Esophagus muscularis mucosa (tissue), 4 donors: ENCODE results near the gene GATAD2B. TPM values are rescaled to one million over a fixed set of nuclear protein-coding genes. Genes with fewer than 3 reads are reported as not detected.

ENCODE experiments used
- DNase-seq: peaks from one replicate; pipeline ENCODE4 v3.0.0-alpha.2; 2017; ENCODE audit errors: extremely low spot score
- H3K27ac ChIP-seq, 4 donors: fragments of 200-600 bp; sonication (generic); replicated peaks in 1 of 4; 1 replicate in 3 of 4; 2 replicates in 1 of 4; pipeline ENCODE4 v1.5.1; 2016 to 2019; ENCODE audit warnings: mild to moderate bottlenecking in 1 of 4
- H3K27me3 ChIP-seq, 4 donors: fragments of 200-600 bp; sonication (generic); one replicate each; pipeline versions ENCODE4 v1.5.1 to v1.6.0; 2016 to 2019
- H3K36me3 ChIP-seq, 4 donors: fragments of 200-600 bp; sonication (generic); one replicate each; pipeline ENCODE4 v1.5.1; 2016 to 2019
- H3K4me1 ChIP-seq, 4 donors: fragments of 200-600 bp; sonication (generic); one replicate each; pipeline ENCODE4 v1.5.1; 2016 to 2019
- H3K4me3 ChIP-seq, 4 donors: fragments of 200-600 bp; sonication (generic); 1 replicate in 2 of 4; 2 replicates in 2 of 4; pipeline ENCODE4 v1.5.1; 2016 to 2019; ENCODE audit warnings: mild to moderate bottlenecking in 4 of 4, moderate library complexity in 1 of 4
- H3K9me3 ChIP-seq, 4 donors: fragments of 200-600 bp; sonication (generic); 1 replicate in 3 of 4; 2 replicates in 1 of 4; pipeline ENCODE4 v1.5.1; 2016 to 2019
- EP300 ChIP-seq: sonication (generic); formaldehyde crosslinking; IDR thresholded peaks from one replicate; pipeline ENCODE4 v1.6.1; 2017; ENCODE audit warnings: antibody characterized with exemption
- POLR2A ChIP-seq: fragments of 450-650 bp; IDR thresholded peaks from one replicate; pipeline ENCODE4 v1.6.1; 2017; ENCODE audit warnings: antibody characterized with exemption, moderate library complexity, mild to moderate bottlenecking, low read depth
- POLR2AphosphoS5 ChIP-seq, 2 donors: sonication (generic); formaldehyde crosslinking; IDR thresholded peaks; one replicate each; pipeline ENCODE4 v1.6.1; 2017; ENCODE audit warnings: antibody characterized with exemption in 2 of 2
- WGBS: methylation state at CpG from one replicate; pipeline ENCODE4 v1.1.5; 2018; 5-methylcytosine and 5-hydroxymethylcytosine counted together
- intact Hi-C: fragments of 100-400 bp; cut with DNase I; formaldehyde crosslinking; loops from one replicate; pipeline ENCODE4 v1.15.1; 2023
- total RNA-seq, 4 donors: library from RNA; depleted of rRNA; stranded (reverse); fragments of >200 nt; gene quantifications; one replicate each; pipeline versions ENCODE4 v1.1.0 to v1.2.1, GENCODE V29; 2016
- TF ChIP-seq, protein P1 (sequence below), 3 experiments: fragments of 200-600 bp in 2 of 3; fragments of 450-650 bp in 1 of 3; sonication (generic) in 2 of 3; IDR thresholded peaks; one replicate each; pipeline ENCODE4 v1.5.1; 2017 to 2019; ENCODE audit warnings: antibody characterized with exemption in 3 of 3, mild to moderate bottlenecking in 2 of 3, moderate library complexity in 1 of 3

The GATAD2B gene
- total RNA-seq, 4 donors from 2014 or later: 21.9 to 30.5 (median 26.4) TPM

DNA sequence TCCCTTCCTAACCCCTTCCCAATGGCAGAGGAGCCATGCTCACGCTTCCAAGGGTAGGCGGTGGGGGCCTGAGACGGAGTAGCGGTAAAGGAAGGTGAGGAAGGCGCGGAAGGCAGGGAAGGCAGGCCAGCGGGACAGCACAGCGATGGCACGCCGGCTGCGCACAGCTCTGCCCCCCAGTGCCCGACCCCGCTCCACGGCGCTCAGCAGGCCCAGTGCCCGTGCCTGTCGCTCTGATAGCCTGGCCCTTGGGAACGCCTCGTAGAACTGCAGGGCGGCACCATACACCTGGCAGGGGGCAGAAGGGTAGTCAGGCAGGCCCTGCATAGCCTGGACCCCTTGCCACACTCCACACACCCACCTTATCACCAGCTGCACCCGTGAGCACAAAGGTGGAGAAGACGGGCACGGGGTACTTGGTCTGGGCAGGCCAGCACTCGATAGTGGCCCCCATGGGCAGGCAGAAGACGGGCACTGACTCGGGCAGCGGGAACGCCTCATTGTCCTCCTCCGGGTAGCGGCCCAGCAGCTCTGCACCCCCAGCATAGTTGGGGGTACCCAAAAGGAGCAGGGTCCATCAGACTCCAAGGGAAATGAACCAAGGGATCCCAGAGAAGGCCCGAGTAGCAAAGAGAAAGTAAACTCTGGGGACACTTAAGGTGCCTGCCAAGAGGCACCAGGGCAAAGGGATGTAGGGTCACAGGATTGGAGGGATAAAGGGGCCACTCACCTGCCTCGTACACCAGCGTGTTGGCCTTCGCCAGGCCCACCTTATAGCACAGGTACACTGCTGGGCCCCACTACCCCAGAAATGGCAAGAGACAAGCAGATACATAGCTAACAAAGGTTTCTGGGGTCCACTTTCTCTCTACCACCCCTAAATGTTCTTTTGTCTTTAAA lies 19.3 kb upstream of the GATAD2B start:
- Histone ChIP-seq H3K27me3 (no peaks in the 10 kb centered on the region), H3K36me3 (peaks cover 20 to 74% (median 60%) of the 10 kb centered on the region in 4 donors), H3K4me3 (no peak overlapping the region), H3K4me1 (peaks cover 24 to 32% (median 26%) of the 10 kb centered on the region in 4 donors), H3K9me3 (no peaks in the 10 kb centered on the region), H3K27ac (no peak overlapping the region)
- TF ChIP-seq EP300 (no peak), POLR2AphosphoS5 (IDR thresholded peaks at IDR 0.05) (no peak), POLR2A (no peak)
- TF ChIP-seq, protein P1, sequence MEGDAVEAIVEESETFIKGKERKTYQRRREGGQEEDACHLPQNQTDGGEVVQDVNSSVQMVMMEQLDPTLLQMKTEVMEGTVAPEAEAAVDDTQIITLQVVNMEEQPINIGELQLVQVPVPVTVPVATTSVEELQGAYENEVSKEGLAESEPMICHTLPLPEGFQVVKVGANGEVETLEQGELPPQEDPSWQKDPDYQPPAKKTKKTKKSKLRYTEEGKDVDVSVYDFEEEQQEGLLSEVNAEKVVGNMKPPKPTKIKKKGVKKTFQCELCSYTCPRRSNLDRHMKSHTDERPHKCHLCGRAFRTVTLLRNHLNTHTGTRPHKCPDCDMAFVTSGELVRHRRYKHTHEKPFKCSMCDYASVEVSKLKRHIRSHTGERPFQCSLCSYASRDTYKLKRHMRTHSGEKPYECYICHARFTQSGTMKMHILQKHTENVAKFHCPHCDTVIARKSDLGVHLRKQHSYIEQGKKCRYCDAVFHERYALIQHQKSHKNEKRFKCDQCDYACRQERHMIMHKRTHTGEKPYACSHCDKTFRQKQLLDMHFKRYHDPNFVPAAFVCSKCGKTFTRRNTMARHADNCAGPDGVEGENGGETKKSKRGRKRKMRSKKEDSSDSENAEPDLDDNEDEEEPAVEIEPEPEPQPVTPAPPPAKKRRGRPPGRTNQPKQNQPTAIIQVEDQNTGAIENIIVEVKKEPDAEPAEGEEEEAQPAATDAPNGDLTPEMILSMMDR (IDR thresholded peaks at IDR 0.05): no peak
- intact Hi-C loops: loop anchor here (10.0 kb wide), 1 partner anchor 117 kb away; no protein-coding TSS in a partner anchor
- DNase-seq: no peak
- WGBS: 94% methylated on average over 33 of the region's 34 CpGs

DNA sequence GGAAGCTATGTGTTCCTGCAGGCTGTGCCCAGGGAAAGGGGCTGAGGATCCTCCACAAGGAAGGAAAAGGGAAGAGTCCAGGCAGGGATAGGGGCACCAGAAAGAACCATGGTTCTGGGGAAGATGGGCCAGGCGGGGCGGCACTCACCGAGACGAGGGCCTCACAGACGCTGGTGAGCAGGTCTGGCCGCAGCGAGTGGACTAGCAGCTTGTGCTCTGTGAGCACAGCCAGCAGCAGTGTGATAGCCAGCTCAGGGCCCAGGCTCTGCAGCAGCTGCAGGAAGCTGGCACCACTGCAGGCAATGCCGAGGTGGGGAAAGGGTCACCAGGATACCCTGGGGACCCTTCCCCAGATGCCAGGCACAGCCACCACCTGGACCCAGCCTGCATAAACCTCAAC lies 18.0 kb upstream of the GATAD2B start:
- H3K4me3 ChIP-seq: no peak overlapping the region
- H3K27ac ChIP-seq: no peak overlapping the region
- TF ChIP-seq POLR2AphosphoS5 (IDR thresholded peaks at IDR 0.05) (no peak), EP300 (no peak)
- TF ChIP-seq, protein P1 (IDR thresholded peaks at IDR 0.05): no peak
- H3K27me3 ChIP-seq: no peaks in the 10 kb centered on the region
- peaks cover 19 to 26% (median 21%) of the 10 kb centered on the region in 4 donors for H3K4me1 ChIP-seq
- H3K9me3 ChIP-seq: no peaks in the 10 kb centered on the region
- H3K36me3 ChIP-seq: peaks cover 33 to 84% (median 73%) of the 10 kb centered on the region in 4 donors
- intact Hi-C loops: loop anchor here (10.0 kb wide), 1 partner anchor 116 kb away; no protein-coding TSS in a partner anchor
- WGBS: 84% methylated on average over 7 of the region's 8 CpGs
- DNase-seq: no peak

DNA sequence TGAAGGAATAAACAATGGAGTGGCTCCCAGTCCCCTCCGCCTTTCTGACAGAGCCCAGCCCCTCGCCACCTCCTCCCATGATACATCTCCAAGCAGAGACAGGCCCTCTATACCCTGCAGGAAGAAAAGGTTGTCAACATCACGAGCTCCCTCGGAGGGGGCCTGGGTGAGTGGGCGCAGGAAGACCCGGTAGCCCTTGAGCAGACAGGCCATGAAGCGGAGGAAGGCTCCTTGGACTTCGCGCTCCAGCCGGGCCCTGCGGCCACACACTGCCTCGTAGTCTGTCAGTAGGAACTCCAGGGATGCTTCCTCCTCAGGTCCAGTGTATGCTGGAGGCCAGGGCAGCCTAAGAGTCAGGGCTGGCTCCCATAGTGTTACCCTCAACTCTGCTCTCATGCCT lies 16.7 kb upstream of the GATAD2B start:
- TF ChIP-seq POLR2A: no peak
- TF ChIP-seq EP300: no peak
- TF ChIP-seq, protein P1 (IDR thresholded peaks at IDR 0.05): no peak
- no peak for TF ChIP-seq POLR2AphosphoS5 (IDR thresholded peaks at IDR 0.05)
- H3K36me3 ChIP-seq: peaks cover 44 to 97% (median 86%) of the 10 kb centered on the region in 4 donors
- intact Hi-C loops: no loop called here
- peaks cover 6 to 14% (median 11%) of the 10 kb centered on the region in 4 donors for H3K4me1 ChIP-seq
- no peaks in the 10 kb centered on the region for H3K27me3 ChIP-seq
- no peak overlapping the region for H3K4me3 ChIP-seq
- H3K27ac ChIP-seq: no peak overlapping the region
- no peak for DNase-seq
- WGBS: 83% methylated on average over 4 of the region's 12 CpGs
- H3K9me3 ChIP-seq: no peaks in the 10 kb centered on the region

DNA sequence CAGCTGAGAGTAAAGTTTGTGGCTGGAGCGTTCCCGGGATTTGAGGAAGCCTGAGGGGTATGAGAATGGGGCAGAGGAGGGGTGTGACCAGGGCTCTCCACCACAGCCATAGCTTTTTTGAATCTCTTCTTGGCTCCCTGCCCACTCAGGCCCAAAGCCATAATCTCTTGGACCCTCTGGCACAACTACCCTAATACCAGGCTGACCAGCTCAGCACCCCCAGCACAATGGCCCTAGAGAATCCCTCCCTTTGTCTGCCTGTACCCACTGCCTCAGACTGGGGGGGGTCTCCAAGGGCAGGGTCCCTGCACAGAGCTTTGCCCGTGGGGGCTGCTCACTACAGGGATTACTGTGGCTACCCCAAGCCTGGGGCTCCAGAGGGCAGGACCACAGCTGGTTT lies 16.2 kb upstream of the GATAD2B start:
- WGBS: 79% methylated on average over 3 of the region's 3 CpGs
- no peak overlapping the region for H3K27ac ChIP-seq
- no peaks in the 10 kb centered on the region for H3K27me3 ChIP-seq
- intact Hi-C loops: no loop called here
- DNase-seq: no peak
- H3K4me3 ChIP-seq: no peak overlapping the region
- peaks cover 47 to 100% (median 90%) of the 10 kb centered on the region in 4 donors for H3K36me3 ChIP-seq
- no peaks in the 10 kb centered on the region for H3K9me3 ChIP-seq
- H3K4me1 ChIP-seq: peaks cover 2 to 9% (median 6%) of the 10 kb centered on the region in 4 donors
- TF ChIP-seq POLR2AphosphoS5 (IDR thresholded peaks at IDR 0.05) (no peak), EP300 (no peak)
- TF ChIP-seq, protein P1 (IDR thresholded peaks at IDR 0.05): no peak
